Dendritic cell treated with granulocyte-macrophage colony-stimulating factor and Interleukin-4, amounts not matched to agents 40 ng/mL and 50 ng/mL, for 4 days (primary cell): ENCODE data around the gene SPATS2.
A peak's percentile ranks its signal among the peaks of the same experiment; 100 is the strongest.
"Not testable (repeated sequence)": the region's sequence is repeated elsewhere in the genome, so short reads cannot be mapped to it uniquely, and the experiment has no call there.

Experiments
- H3K27ac Mint-ChIP-seq: one replicate; pipeline ENCODE4 v1.8.0; 2022; ENCODE audit warnings: mild to moderate bottlenecking, mixed read lengths
- H3K27me3 Mint-ChIP-seq: one replicate; pipeline ENCODE4 v1.8.0; 2022; ENCODE audit warnings: mild to moderate bottlenecking, mixed read lengths
- H3K36me3 Mint-ChIP-seq: one replicate; pipeline ENCODE4 v1.8.0; 2022; ENCODE audit warnings: low read depth, mixed read lengths
- H3K4me1 Mint-ChIP-seq: one replicate; pipeline ENCODE4 v1.8.0; 2022; ENCODE audit warnings: low read depth, mixed read lengths
- H3K4me3 Mint-ChIP-seq: one replicate; pipeline ENCODE4 v1.8.0; 2022; ENCODE audit warnings: mild to moderate bottlenecking, moderate library complexity, mixed read lengths
- H3K9me3 Mint-ChIP-seq: one replicate; pipeline ENCODE4 v1.8.0; 2022; ENCODE audit warnings: mixed read lengths
- intact Hi-C: fragments of 100-400 bp; cut with micrococcal nuclease; formaldehyde crosslinking; loops from one replicate; pipeline ENCODE4 v1.15.0; 2022

Gene SPATS2

GRCh38 chr12:49524660-49525324, 157.5 kb downstream of the SPATS2 start:
- intact Hi-C loops, result no loop called here
- Mint-ChIP-seq H3K27me3 (no peaks in the 10 kb centered on the region), H3K9me3 (no peaks in the 10 kb centered on the region), H3K4me1 (peaks cover 12% of the 10 kb centered on the region), H3K36me3 (peaks cover 52% of the 10 kb centered on the region), H3K27ac (no peak overlapping the region), H3K4me3 (no peak overlapping the region)

- Mint-ChIP-seq H3K4me3 (no peak overlapping the region), H3K9me3 (no peaks in the 10 kb centered on the region), H3K27me3 (no peaks in the 10 kb centered on the region), H3K4me1 (peaks cover 12% of the 10 kb centered on the region), H3K27ac (no peak overlapping the region), H3K36me3 (peaks cover 47% of the 10 kb centered on the region)
- intact Hi-C loops, result no loop called here
Observed at GRCh38 chr12:49525942-49526341, 158.7 kb downstream of the SPATS2 start.

- Mint-ChIP-seq H3K27ac (no peak overlapping the region), H3K36me3 (peaks cover 44% of the 10 kb centered on the region)
- intact Hi-C loops, result no loop called here
Observed at GRCh38 chr12:49527361-49528130, 160.3 kb downstream of the SPATS2 start.

GRCh38 chr12:49529414-49529813, 162.2 kb downstream of the SPATS2 start:
- H3K36me3 Mint-ChIP-seq, result peaks cover 29% of the 10 kb centered on the region
- no peak overlapping the region for H3K4me3 Mint-ChIP-seq
- H3K9me3 Mint-ChIP-seq, result no peaks in the 10 kb centered on the region
- no peak overlapping the region for H3K27ac Mint-ChIP-seq
- H3K27me3 Mint-ChIP-seq, result peaks cover 3% of the 10 kb centered on the region
- H3K4me1 Mint-ChIP-seq, result peaks cover 6% of the 10 kb centered on the region
- intact Hi-C loops, result no loop called here

More at GRCh38 chr12:49527361-49528130, 160.3 kb downstream of the SPATS2 start:
- no peaks in the 10 kb centered on the region for H3K9me3 Mint-ChIP-seq
- H3K27me3 Mint-ChIP-seq, result no peaks in the 10 kb centered on the region
- H3K4me1 Mint-ChIP-seq, result peaks cover 6% of the 10 kb centered on the region
- no peak overlapping the region for H3K4me3 Mint-ChIP-seq

- H3K9me3 Mint-ChIP-seq, result no peaks in the 10 kb centered on the region
- H3K27ac Mint-ChIP-seq, result no peak overlapping the region
- peaks cover 29% of the 10 kb centered on the region for H3K4me1 Mint-ChIP-seq
- no peak overlapping the region for H3K4me3 Mint-ChIP-seq
- intact Hi-C loops, result no loop called here
- H3K27me3 Mint-ChIP-seq, result peaks cover 9% of the 10 kb centered on the region
- H3K36me3 Mint-ChIP-seq, result peaks cover 6% of the 10 kb centered on the region
Observed at GRCh38 chr12:49531745-49532144, 164.5 kb downstream of the SPATS2 start.

GRCh38 chr12:49533331-49533730, 166.1 kb downstream of the SPATS2 start:
- H3K9me3 Mint-ChIP-seq, result no peaks in the 10 kb centered on the region

GRCh38 chr12:49534122-49534521, 166.9 kb downstream of the SPATS2 start:
- H3K4me1 Mint-ChIP-seq, result peaks cover 38% of the 10 kb centered on the region
- H3K9me3 Mint-ChIP-seq, H3K36me3 Mint-ChIP-seq, intact Hi-C loops, H3K27ac Mint-ChIP-seq, H3K4me3 Mint-ChIP-seq: not testable (repeated sequence)
- peaks cover 15% of the 10 kb centered on the region for H3K27me3 Mint-ChIP-seq

More at GRCh38 chr12:49533331-49533730, 166.1 kb downstream of the SPATS2 start:
- no peaks in the 10 kb centered on the region for H3K36me3 Mint-ChIP-seq
- H3K4me1 Mint-ChIP-seq, result peaks cover 38% of the 10 kb centered on the region
- peaks cover 15% of the 10 kb centered on the region for H3K27me3 Mint-ChIP-seq
- no peak overlapping the region for H3K27ac Mint-ChIP-seq
- intact Hi-C loops, result no loop called here
- no peak overlapping the region for H3K4me3 Mint-ChIP-seq

GRCh38 chr12:49534731-49535278, 167.5 kb downstream of the SPATS2 start:
- H3K27me3 Mint-ChIP-seq, result peaks cover 20% of the 10 kb centered on the region
- H3K4me3 Mint-ChIP-seq, result no peak overlapping the region
- no peaks in the 10 kb centered on the region for H3K9me3 Mint-ChIP-seq
- no peak overlapping the region for H3K27ac Mint-ChIP-seq
- peaks cover 36% of the 10 kb centered on the region for H3K4me1 Mint-ChIP-seq
- intact Hi-C loops, result no loop called here
- H3K36me3 Mint-ChIP-seq, result no peaks in the 10 kb centered on the region

- intact Hi-C loops, result no loop called here
- no peaks in the 10 kb centered on the region for H3K36me3 Mint-ChIP-seq
- no peaks in the 10 kb centered on the region for H3K9me3 Mint-ChIP-seq
- peaks cover 46% of the 10 kb centered on the region for H3K4me1 Mint-ChIP-seq
- H3K27ac Mint-ChIP-seq, result no peak overlapping the region
- no peak overlapping the region for H3K4me3 Mint-ChIP-seq
- H3K27me3 Mint-ChIP-seq, result peaks cover 32% of the 10 kb centered on the region
Observed at GRCh38 chr12:49535921-49536525, 168.8 kb downstream of the SPATS2 start.

GRCh38 chr12:49536526-49537071, 169.3 kb downstream of the SPATS2 start:
- Mint-ChIP-seq H3K27ac (peak overlapping the region; percentile 9), H3K9me3 (no peaks in the 10 kb centered on the region), H3K27me3 (peaks cover 37% of the 10 kb centered on the region), H3K36me3 (no peaks in the 10 kb centered on the region), H3K4me3 (peak overlapping the region; percentile 23), H3K4me1 (peaks cover 52% of the 10 kb centered on the region)
- intact Hi-C loops, result no loop called here

- intact Hi-C loops, result no loop called here
- H3K4me3 Mint-ChIP-seq, result peak overlapping the region; percentile 80
- no peaks in the 10 kb centered on the region for H3K36me3 Mint-ChIP-seq
- peaks cover 40% of the 10 kb centered on the region for H3K27me3 Mint-ChIP-seq
- H3K27ac Mint-ChIP-seq, result peak overlapping the region; percentile 32
- H3K4me1 Mint-ChIP-seq, result peaks cover 52% of the 10 kb centered on the region
- H3K9me3 Mint-ChIP-seq, result no peaks in the 10 kb centered on the region
Observed at GRCh38 chr12:49537231-49537751, 170.0 kb downstream of the SPATS2 start.

GRCh38 chr12:49537752-49538509, 170.7 kb downstream of the SPATS2 start:
- H3K36me3 Mint-ChIP-seq, result no peaks in the 10 kb centered on the region
- H3K4me1 Mint-ChIP-seq, result peaks cover 52% of the 10 kb centered on the region
- intact Hi-C loops, result no loop called here
- peak overlapping the region; percentile 32 for H3K27ac Mint-ChIP-seq
- H3K4me3 Mint-ChIP-seq, result peak overlapping the region; percentile 80
- H3K27me3 Mint-ChIP-seq, result peaks cover 43% of the 10 kb centered on the region
- no peaks in the 10 kb centered on the region for H3K9me3 Mint-ChIP-seq
